ENCODE data around the gene MVB12B. TPM values are rescaled to one million over a fixed set of nuclear protein-coding genes. Genes with fewer than 3 reads are reported as not detected.

MVB12B gene
- total RNA-seq, 6 experiments from 2014 or later = 7.2 to 16.2 (median 9.1) TPM

GRCh38 chr9:126513159-126514036, 186.8 kb downstream of the MVB12B start:
- WGBS (ENCODE audit: insufficient coverage, low coverage, low lambda C conversion rate, missing lambda C conversion rate) = 51% methylated on average over 6 of the region's 13 CpGs
- intact Hi-C loops (cut with DNase I) = no loop called here
- Histone ChIP-seq H3K27me3 (peaks cover 3 to 16% of the 10 kb centered on the region in 2 donors), H3K4me1 (peaks cover 0 to 5% (median 0%) of the 10 kb centered on the region in 4 donors), H3K4me3 (no peak overlapping the region), H3K36me3 (no peaks in the 10 kb centered on the region), H3K9me3 (no peaks in the 10 kb centered on the region), H3K27ac (no peak overlapping the region)
- ATAC-seq (no peak), DNase-seq (no peak)
- no peak for TF ChIP-seq POLR2A (IDR thresholded peaks at IDR 0.05)
- no peak for TF ChIP-seq CTCF (IDR thresholded peaks at IDR 0.05)

- WGBS (ENCODE audit: insufficient coverage, low coverage, low lambda C conversion rate, missing lambda C conversion rate) = 10% methylated on average over 2 of the region's 63 CpGs
- Histone ChIP-seq H3K27me3 (peaks cover 3 to 16% of the 10 kb centered on the region in 2 donors), H3K4me1 (peaks cover 0 to 5% (median 0%) of the 10 kb centered on the region in 4 donors), H3K9me3 (no peaks in the 10 kb centered on the region), H3K27ac (no peak overlapping the region), H3K36me3 (no peaks in the 10 kb centered on the region), H3K4me3 (no peak overlapping the region)
- TF ChIP-seq CTCF (IDR thresholded peaks at IDR 0.05) = peak; percentile 28 to 62 (median 48)
- no peak for TF ChIP-seq POLR2A (IDR thresholded peaks at IDR 0.05)
- intact Hi-C loops (cut with DNase I) = no loop called here
- peak; percentile 79 to 86 (median 80) for ATAC-seq
- peak in 2 of 3 donors; percentile 65 to 70 for DNase-seq
These were observed 187.6 kb downstream of the MVB12B start for GRCh38 chr9:126514037-126514821.

- intact Hi-C loops (cut with DNase I) = no loop called here
- DNase-seq (no peak), ATAC-seq (peak in 1 of 4 donors; percentile 18)
- WGBS (ENCODE audit: insufficient coverage, low coverage, low lambda C conversion rate, missing lambda C conversion rate) = 49% methylated on average over 15 of the region's 27 CpGs
- no peaks in the 10 kb centered on the region for H3K36me3 ChIP-seq
- H3K9me3 ChIP-seq = no peaks in the 10 kb centered on the region
- H3K4me1 ChIP-seq = peaks cover 0 to 5% (median 0%) of the 10 kb centered on the region in 4 donors
- no peak overlapping the region for H3K27ac ChIP-seq
- H3K27me3 ChIP-seq = peaks cover 3 to 16% of the 10 kb centered on the region in 2 donors
- TF ChIP-seq POLR2A (IDR thresholded peaks at IDR 0.05) (no peak), CTCF (IDR thresholded peaks at IDR 0.05) (no peak)
- no peak overlapping the region for H3K4me3 ChIP-seq
These were observed 188.6 kb downstream of the MVB12B start for GRCh38 chr9:126515001-126515872.

- 59% methylated on average over 3 of the region's 14 CpGs for WGBS (ENCODE audit: insufficient coverage, low coverage, low lambda C conversion rate, missing lambda C conversion rate)
- no peaks in the 10 kb centered on the region for H3K9me3 ChIP-seq
- no peak for TF ChIP-seq CTCF (IDR thresholded peaks at IDR 0.05)
- no peak for TF ChIP-seq POLR2A (IDR thresholded peaks at IDR 0.05)
- intact Hi-C loops (cut with DNase I) = no loop called here
- ATAC-seq = no peak
- no peak overlapping the region for H3K4me3 ChIP-seq
- peaks cover 0 to 5% (median 0%) of the 10 kb centered on the region in 4 donors for H3K4me1 ChIP-seq
- DNase-seq = no peak
- no peaks in the 10 kb centered on the region for H3K36me3 ChIP-seq
- no peak overlapping the region for H3K27ac ChIP-seq
- H3K27me3 ChIP-seq = peaks cover 3 to 16% of the 10 kb centered on the region in 2 donors
These were observed 189.4 kb downstream of the MVB12B start for GRCh38 chr9:126515873-126516505.
